HCT116 (cell line): ENCODE results near the gene SEPTIN5. TPM values are rescaled to one million over a fixed set of nuclear protein-coding genes. Genes with fewer than 3 reads are reported as not detected.

ENCODE experiments used
- ATAC-seq: fragments of 200-7000 bp; cut with Tn5 transposase; 2 replicates; pipeline ENCODE4 v1.9.1; 2020; ENCODE audit warnings: mild to moderate bottlenecking, moderate library complexity
- BruUV-seq: library from RNA; stranded (reverse); fragments of 400-500 nt; replicated peaks from 2 replicates; lab custom pipeline; 2021; lab: Mats Ljungman, UMichigan
- CTCF ChIA-PET: fragments of 300-600 bp; sonication (Branson Sonifier 250); formaldehyde crosslinking; loops from one replicate; lab custom pipeline; 2021; ENCODE audit warnings: antibody characterized with exemption; lab: Charles Lee
- POLR2A ChIA-PET: fragments of 300-600, 350-600 bp; sonication (Branson Sonifier 250); formaldehyde crosslinking; loops from one replicate; lab custom pipeline; 2021; ENCODE audit warnings: antibody characterized with exemption; lab: Charles Lee
- RAD21 ChIA-PET, 2 experiments: fragments of 300-600 bp; sonication (Branson Sonifier 250); formaldehyde crosslinking; loops; one replicate each; lab custom pipeline; 2023; ENCODE audit warnings: low total read pairs in 2 of 2; ENCODE audit not compliant: uncharacterized antibody in 2 of 2, unreplicated experiment in 2 of 2, low non-redundant PET in 1 of 2; lab: Charles Lee
- DNase-seq: peaks from one replicate; pipeline ENCODE4 v3.0.0-alpha.2; 2010; ENCODE audit warnings: low read depth, low spot score
- H2AFZ ChIP-seq: fragments of 200-600 bp; shearing (Covaris generic), sonication (generic); 2 replicates; pipeline ENCODE4 v1.6.1; 2017; ENCODE audit warnings: low read depth, mixed run types, mixed read lengths, antibody characterized with exemption, low read length; ENCODE audit not compliant: poor library complexity, severe bottlenecking
- H3K27ac ChIP-seq: 2 replicates; pipeline ENCODE4 v1.5.1; 2012; ENCODE audit warnings: low read depth, low read length
- H3K27me3 ChIP-seq: fragments of 200-600 bp; sonication (generic); 2 replicates; pipeline ENCODE4 v1.6.1; 2016; ENCODE audit warnings: mixed run types, low read length, mixed read lengths; ENCODE audit not compliant: insufficient read depth
- H3K36me3 ChIP-seq, 2 experiments: fragments of 200-500 bp in 1 of 2; fragments of 200-600 bp in 1 of 2; sonication (Bioruptor generic) in 1 of 2; sonication (generic) in 1 of 2; 2 replicates each; pipeline versions ENCODE4 v1.5.1 to v1.6.1; 2014 to 2016; ENCODE audit warnings: low read length in 2 of 2, inconsistent platforms in 1 of 2, mixed read lengths in 1 of 2, mixed run types in 1 of 2; ENCODE audit not compliant: insufficient read depth in 2 of 2, control insufficient read depth in 1 of 2
- H3K4me1 ChIP-seq, 2 experiments: fragments of 200-600 bp in 1 of 2; sonication (generic) in 1 of 2; 2 replicates each; pipeline versions ENCODE4 v1.5.1 to v1.6.1; 2012 to 2017; ENCODE audit warnings: low read length in 2 of 2, inconsistent platforms in 1 of 2, mild to moderate bottlenecking in 1 of 2, mixed read lengths in 1 of 2, mixed run types in 1 of 2, moderate library complexity in 1 of 2; ENCODE audit not compliant: insufficient read depth in 2 of 2, control insufficient read depth in 1 of 2
- H3K4me2 ChIP-seq: fragments of 200-600 bp; sonication (generic); 2 replicates; pipeline ENCODE4 v1.6.1; 2017; ENCODE audit warnings: mixed run types, low read length, mixed read lengths
- H3K4me3 ChIP-seq, 2 experiments: fragments of 200-600 bp in 1 of 2; sonication (generic) in 1 of 2; replicated peaks in 1 of 2; 2 replicates each; pipeline ENCODE4 v1.5.1; 2011 to 2016; ENCODE audit warnings: low read length in 2 of 2, control low read depth in 1 of 2, low read depth in 1 of 2, mild to moderate bottlenecking in 1 of 2, mixed read lengths in 1 of 2, mixed run types in 1 of 2
- H3K79me2 ChIP-seq: fragments of 200-600 bp; sonication (generic); 2 replicates; pipeline ENCODE4 v1.6.1; 2017; ENCODE audit warnings: mild to moderate bottlenecking, mixed run types, low read length, moderate library complexity, mixed read lengths; ENCODE audit not compliant: insufficient read depth
- H3K9ac ChIP-seq: fragments of 200-600 bp; sonication (generic); 2 replicates; pipeline ENCODE4 v1.6.1; 2016; ENCODE audit warnings: low read length, mixed read lengths
- H3K9me2 ChIP-seq: fragments of 200-600 bp; sonication (generic), shearing (Covaris generic); 2 replicates; pipeline ENCODE4 v1.6.1; 2017; ENCODE audit warnings: mixed run types, mild to moderate bottlenecking, moderate library complexity; ENCODE audit not compliant: insufficient read depth
- H3K9me3 ChIP-seq, 2 experiments: fragments of 200-500 bp in 1 of 2; fragments of 200-600 bp in 1 of 2; sonication (Bioruptor generic) in 1 of 2; sonication (generic) in 1 of 2; 2 replicates each; pipeline ENCODE4 v1.6.1; 2014 to 2017; ENCODE audit warnings: low read length in 2 of 2, mixed read lengths in 2 of 2, inconsistent platforms in 1 of 2, low read depth in 1 of 2, mild to moderate bottlenecking in 1 of 2, mixed run types in 1 of 2, moderate library complexity in 1 of 2; ENCODE audit not compliant: control insufficient read depth in 1 of 2, insufficient read depth in 1 of 2
- H4K20me1 ChIP-seq: fragments of 200-600 bp; sonication (generic), shearing (Covaris generic); 2 replicates; pipeline ENCODE4 v1.6.1; 2017; ENCODE audit warnings: mixed run types, mild to moderate bottlenecking, moderate library complexity; ENCODE audit not compliant: insufficient read depth
- CBX3 ChIP-seq: IDR thresholded peaks from 2 replicates; pipeline ENCODE4 v1.6.1; 2012; ENCODE audit warnings: low read depth
- EGR1 ChIP-seq: IDR thresholded peaks from 2 replicates; pipeline ENCODE4 v1.6.1; 2012; ENCODE audit warnings: low read depth
- ELF1 ChIP-seq: IDR thresholded peaks from 2 replicates; pipeline ENCODE4 v1.6.1; 2012; ENCODE audit warnings: low read depth, borderline replicate concordance
- EZH2phosphoT487 ChIP-seq: fragments of 200-600 bp; IDR thresholded peaks from 2 replicates; pipeline ENCODE4 v1.6.1; 2018; ENCODE audit warnings: antibody characterized with exemption, borderline replicate concordance
- JUND ChIP-seq: IDR thresholded peaks from 2 replicates; pipeline ENCODE4 v1.6.1; 2012
- POLR2A ChIP-seq: IDR thresholded peaks from 2 replicates; pipeline ENCODE4 v1.7.0; 2011; ENCODE audit warnings: borderline replicate concordance; ENCODE audit not compliant: insufficient read depth, insufficient read length; ENCODE audit errors: extremely low read depth
- RAD21 ChIP-seq: IDR thresholded peaks from 2 replicates; pipeline ENCODE4 v1.6.1; 2012; ENCODE audit warnings: low read depth, mild to moderate bottlenecking
- REST ChIP-seq: IDR thresholded peaks from 2 replicates; pipeline ENCODE4 v1.6.1; 2012; ENCODE audit warnings: low read depth
- SRF ChIP-seq: IDR thresholded peaks from 2 replicates; pipeline ENCODE4 v1.6.1; 2012; ENCODE audit warnings: low read depth
- ZFX ChIP-seq: fragments of 450-650 bp; IDR thresholded peaks from 2 replicates; pipeline ENCODE4 v1.6.1; 2017
- intact Hi-C: fragments of 100-400 bp; cut with micrococcal nuclease; formaldehyde crosslinking; loops from 2 replicates; pipeline ENCODE4 v1.10.0; 2022
- total RNA-seq: library from RNA; stranded (reverse); gene quantifications from one replicate; pipeline ENCODE4 v1.2.1, GENCODE V29; 2021; ENCODE audit not compliant: unreplicated experiment

SEPTIN5 gene
- total RNA-seq, 1 experiment from 2014 or later: 9.0 TPM

- POLR2A ChIA-PET: no interaction called here
- Histone ChIP-seq H3K4me1 (peaks cover 0 to 23% of the 10 kb centered on the region in 2 experiments; a peak in 3 of 4 replicates), H3K27ac (no peak overlapping the region), H3K9me3 (no peaks in the 10 kb centered on the region), H4K20me1 (no peaks in the 10 kb centered on the region), H3K4me2 (no peak overlapping the region), H3K79me2 (no peaks in the 10 kb centered on the region), H3K36me3 (no peaks in the 10 kb centered on the region), H3K9me2 (no peaks in the 10 kb centered on the region), H3K9ac (no peak overlapping the region), H3K4me3 (no peak overlapping the region), H3K27me3 (no peaks in the 10 kb centered on the region), H2AFZ (no peak overlapping the region)
- ATAC-seq: no peak
- RAD21 ChIA-PET: no interaction called here
- intact Hi-C loops: loop anchor here (10.0 kb wide), 1 partner anchor 418 kb away; the partner anchor contains the start of gene CLTCL1
- no peak for TF ChIP-seq REST
- no peak for TF ChIP-seq SRF
- no peak for TF ChIP-seq EZH2phosphoT487
- no peak for TF ChIP-seq CBX3
- no peak for TF ChIP-seq RAD21
- TF ChIP-seq ELF1: no peak
- no peak for TF ChIP-seq JUND
- no peak for TF ChIP-seq POLR2A
- no peak for TF ChIP-seq ZFX
- no peak for TF ChIP-seq EGR1
- DNase-seq: no peak
- CTCF ChIA-PET: no interaction called here
- no TSS peak for BruUV-seq
Observed at GRCh38 chr22:19713245-19713644, 1.1 kb upstream of the SEPTIN5 start.
